GM06990 (cell line): Measurements from ENCODE around the gene TNFAIP8.

Experiments used
- DNase-seq: peaks from one replicate; pipeline ENCODE4 v3.0.0-alpha.2; 2011; ENCODE audit not compliant: insufficient read length; ENCODE audit errors: extremely low read depth
- H3K27me3 ChIP-seq: replicated peaks from 2 replicates; pipeline ENCODE4 v1.6.0; 2011; ENCODE audit warnings: low read length; ENCODE audit not compliant: control insufficient read depth, insufficient read depth
- H3K36me3 ChIP-seq: 2 replicates; pipeline ENCODE4 v1.5.1; 2011; ENCODE audit warnings: low read length; ENCODE audit not compliant: control insufficient read depth, insufficient read depth
- H3K4me3 ChIP-seq: replicated peaks from 2 replicates; pipeline ENCODE4 v1.5.1; 2011; ENCODE audit warnings: low read depth, mild to moderate bottlenecking, control low read depth, low read length
- CTCF ChIP-seq: IDR thresholded peaks from 2 replicates; pipeline ENCODE4 v1.5.1; 2011; ENCODE audit warnings: low read length, control low read depth, mild to moderate bottlenecking, inconsistent platforms; ENCODE audit not compliant: insufficient read depth, poor library complexity, severe bottlenecking

The TNFAIP8 gene

GRCh38 chr5:119343766-119344165 lies 12.1 kb upstream of the TNFAIP8 start:
- DNase-seq, result no peak
- TF ChIP-seq CTCF, result no peak
- peaks cover 3% of the 10 kb centered on the region for H3K36me3 ChIP-seq
- H3K27me3 ChIP-seq, result no peaks in the 10 kb centered on the region
- no peak overlapping the region; the same call in 1 of the 2 replicates for H3K4me3 ChIP-seq

GRCh38 chr5:119344231-119344630 lies 11.6 kb upstream of the TNFAIP8 start:
- DNase-seq, result no peak
- Histone ChIP-seq H3K4me3 (no peak overlapping the region), H3K36me3 (peaks cover 3% of the 10 kb centered on the region), H3K27me3 (no peaks in the 10 kb centered on the region)
- no peak for TF ChIP-seq CTCF

- Histone ChIP-seq H3K4me3 (no peak overlapping the region; the same call in 1 of the 2 replicates), H3K27me3 (no peaks in the 10 kb centered on the region)
Observed at GRCh38 chr5:119345861-119346260, 10.0 kb upstream of the TNFAIP8 start.

GRCh38 chr5:119346394-119346793 lies 9.4 kb upstream of the TNFAIP8 start:
- Histone ChIP-seq H3K27me3 (no peaks in the 10 kb centered on the region), H3K36me3 (peaks cover 3% of the 10 kb centered on the region), H3K4me3 (no peak overlapping the region)
- no peak for DNase-seq
- no peak for TF ChIP-seq CTCF

More at GRCh38 chr5:119345861-119346260, 10.0 kb upstream of the TNFAIP8 start:
- no peak for DNase-seq
- no peak for TF ChIP-seq CTCF
- H3K36me3 ChIP-seq, result peaks cover 3% of the 10 kb centered on the region

- Histone ChIP-seq H3K4me3 (no peak overlapping the region), H3K36me3 (peaks cover 3% of the 10 kb centered on the region), H3K27me3 (no peaks in the 10 kb centered on the region)
- no peak for TF ChIP-seq CTCF
- no peak for DNase-seq
Observed at GRCh38 chr5:119347574-119347973, 8.2 kb upstream of the TNFAIP8 start.

GRCh38 chr5:119347991-119348390 lies 7.8 kb upstream of the TNFAIP8 start:
- H3K4me3 ChIP-seq, result no peak overlapping the region
- H3K27me3 ChIP-seq, result no peaks in the 10 kb centered on the region
- no peak for DNase-seq
- TF ChIP-seq CTCF, result no peak
- peaks cover 3% of the 10 kb centered on the region for H3K36me3 ChIP-seq
